ENCODE results near the gene SRSF12. TPM values are rescaled to one million over a fixed set of nuclear protein-coding genes. Genes with fewer than 3 reads are reported as not detected.

SRSF12 gene
- total and polyA plus RNA-seq, 2 donors (not counting 3 experiments of a cell fraction or from before 2014, with no cell fraction given) = 0.07 to 0.18 TPM

DNA sequence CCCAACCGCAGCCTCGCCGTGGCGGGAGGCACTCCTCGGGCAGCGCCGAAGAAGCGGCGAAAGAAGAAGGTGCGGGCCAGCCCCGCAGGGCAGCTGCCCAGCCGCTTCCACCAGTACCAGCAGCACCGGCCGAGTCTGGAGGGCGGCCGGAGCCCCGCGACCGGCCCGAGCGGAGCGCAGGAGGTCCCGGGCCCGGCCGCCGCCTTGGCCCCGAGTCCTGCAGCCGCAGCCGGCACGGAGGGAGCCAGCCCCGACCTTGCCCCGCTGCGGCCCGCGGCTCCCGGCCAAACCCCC lies 36.8 kb downstream of the SRSF12 start:
- dilution Hi-C loops (cut with MboI; ENCODE audit: extremely low pct_ligation_motif_present, low sequenced_read_pairs) = no loop called here
- H3K27me3 ChIP-seq (ENCODE audit: control insufficient read depth in 2 of 2, insufficient read depth in 2 of 2, low read length in 2 of 2) = no peaks in the 10 kb centered on the region
- H3K79me2 ChIP-seq (ENCODE audit: control insufficient read depth, insufficient read depth, low read length) = peaks cover 21% of the 10 kb centered on the region
- ChIA-PET POLR2A (interaction anchor here (0.6 to 1.4 kb wide), 10 partner anchors 8 to 748 kb away, joined by 3 to 7 read pairs (median 4); partner anchors contain the start of genes CASP8AP2, PM20D2, RNGTT and UBE2J1), CTCF (interaction anchor here (0.6 to 2.4 kb wide), 3 partner anchors 98 to 291 kb away, joined by 3 to 24 read pairs (median 4); no protein-coding TSS in a partner anchor)
- TF ChIP-seq MYC (IDR thresholded peaks at IDR 0.05; ENCODE audit: low read depth, low read length) (no peak), POLR2AphosphoS5 (IDR thresholded peaks at IDR 0.05; ENCODE audit: insufficient read depth, low read depth, low read length) (no peak), EZH2 (IDR thresholded peaks at IDR 0.05; ENCODE audit: borderline replicate concordance, low read depth, low read length, severe bottlenecking) (no peak), FOS (IDR thresholded peaks at IDR 0.05; ENCODE audit: borderline replicate concordance, insufficient read depth, low read length) (no peak), POLR2A (IDR thresholded peaks at IDR 0.05; ENCODE audit: low read depth, low read length) (no peak), GATA2 (IDR thresholded peaks at IDR 0.05; ENCODE audit: insufficient read depth, insufficient read length, low read depth, low read length) (no peak), JUN (IDR thresholded peaks at IDR 0.05; ENCODE audit: borderline replicate concordance, insufficient read depth, insufficient read length, low read depth) (no peak)
- TF ChIP-seq, protein P1, sequence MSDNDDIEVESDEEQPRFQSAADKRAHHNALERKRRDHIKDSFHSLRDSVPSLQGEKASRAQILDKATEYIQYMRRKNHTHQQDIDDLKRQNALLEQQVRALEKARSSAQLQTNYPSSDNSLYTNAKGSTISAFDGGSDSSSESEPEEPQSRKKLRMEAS (IDR thresholded peaks at IDR 0.05; ENCODE audit: insufficient read depth, insufficient read length) = no peak
- TF ChIP-seq, protein P2, sequence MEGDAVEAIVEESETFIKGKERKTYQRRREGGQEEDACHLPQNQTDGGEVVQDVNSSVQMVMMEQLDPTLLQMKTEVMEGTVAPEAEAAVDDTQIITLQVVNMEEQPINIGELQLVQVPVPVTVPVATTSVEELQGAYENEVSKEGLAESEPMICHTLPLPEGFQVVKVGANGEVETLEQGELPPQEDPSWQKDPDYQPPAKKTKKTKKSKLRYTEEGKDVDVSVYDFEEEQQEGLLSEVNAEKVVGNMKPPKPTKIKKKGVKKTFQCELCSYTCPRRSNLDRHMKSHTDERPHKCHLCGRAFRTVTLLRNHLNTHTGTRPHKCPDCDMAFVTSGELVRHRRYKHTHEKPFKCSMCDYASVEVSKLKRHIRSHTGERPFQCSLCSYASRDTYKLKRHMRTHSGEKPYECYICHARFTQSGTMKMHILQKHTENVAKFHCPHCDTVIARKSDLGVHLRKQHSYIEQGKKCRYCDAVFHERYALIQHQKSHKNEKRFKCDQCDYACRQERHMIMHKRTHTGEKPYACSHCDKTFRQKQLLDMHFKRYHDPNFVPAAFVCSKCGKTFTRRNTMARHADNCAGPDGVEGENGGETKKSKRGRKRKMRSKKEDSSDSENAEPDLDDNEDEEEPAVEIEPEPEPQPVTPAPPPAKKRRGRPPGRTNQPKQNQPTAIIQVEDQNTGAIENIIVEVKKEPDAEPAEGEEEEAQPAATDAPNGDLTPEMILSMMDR (IDR thresholded peaks at IDR 0.05; ENCODE audit: extremely low read depth in 1 of 2, insufficient read depth in 1 of 2, low read depth in 1 of 2, low read length in 2 of 2) = no peak
- H3K36me3 ChIP-seq (ENCODE audit: control insufficient read depth in 2 of 2, extremely low read depth in 1 of 2, insufficient read depth in 2 of 2, low read length in 2 of 2) = peaks cover 8 to 12% of the 10 kb centered on the region in 2 experiments
- H3K4me1 ChIP-seq (ENCODE audit: control insufficient read depth, extremely low read depth, insufficient read depth, low read length) = peaks cover 11% of the 10 kb centered on the region
- H3K9me3 ChIP-seq (replicated peaks; ENCODE audit: control insufficient read depth, insufficient read depth, low read length) = no peaks in the 10 kb centered on the region
- peak overlapping the region; percentile 63 to 94 (median 86) for H3K4me3 ChIP-seq (replicated peaks in 1 of 3; ENCODE audit: insufficient read depth in 1 of 3, low read depth in 1 of 3, low read length in 3 of 3)
- H3K4me2 ChIP-seq (ENCODE audit: insufficient read depth, low read length) = peak overlapping the region; percentile 66
- peak overlapping the region; percentile 88 for H3K9ac ChIP-seq (replicated peaks; ENCODE audit: extremely low read depth, insufficient read depth, low read length)
- DNase-seq (ENCODE audit: low read depth, low spot score) (no peak), FAIRE-seq (no peak)
- no TSS peak for BruUV-seq (replicated peaks)
- peak overlapping the region; percentile 92 for H3K27ac ChIP-seq (ENCODE audit: insufficient read depth, low read depth, low read length)
- intact Hi-C loops (cut with micrococcal nuclease) = loop anchor here (1.0 to 10.0 kb wide), 7 partner anchors 42 to 1926 kb away; partner anchors contain the start of genes LYRM2, UBE2J1 and ZNF292
- H4K20me1 ChIP-seq (replicated peaks; ENCODE audit: control insufficient read depth, extremely low read depth, insufficient read depth, low read length) = peaks cover 11% of the 10 kb centered on the region
- no peak overlapping the region for H2AFZ ChIP-seq (ENCODE audit: low read depth, low read length)
- H3K9me1 ChIP-seq (replicated peaks; ENCODE audit: control insufficient read depth, extremely low read depth, insufficient read depth, low read length) = no peaks in the 10 kb centered on the region

All from endothelial cell of umbilical vein (primary cell).